Measurements from ENCODE around the gene ACLY.
"Not testable (repeated sequence)": the region's sequence is repeated elsewhere in the genome, so short reads cannot be mapped to it uniquely, and the experiment has no call there.

The ACLY gene

DNA sequence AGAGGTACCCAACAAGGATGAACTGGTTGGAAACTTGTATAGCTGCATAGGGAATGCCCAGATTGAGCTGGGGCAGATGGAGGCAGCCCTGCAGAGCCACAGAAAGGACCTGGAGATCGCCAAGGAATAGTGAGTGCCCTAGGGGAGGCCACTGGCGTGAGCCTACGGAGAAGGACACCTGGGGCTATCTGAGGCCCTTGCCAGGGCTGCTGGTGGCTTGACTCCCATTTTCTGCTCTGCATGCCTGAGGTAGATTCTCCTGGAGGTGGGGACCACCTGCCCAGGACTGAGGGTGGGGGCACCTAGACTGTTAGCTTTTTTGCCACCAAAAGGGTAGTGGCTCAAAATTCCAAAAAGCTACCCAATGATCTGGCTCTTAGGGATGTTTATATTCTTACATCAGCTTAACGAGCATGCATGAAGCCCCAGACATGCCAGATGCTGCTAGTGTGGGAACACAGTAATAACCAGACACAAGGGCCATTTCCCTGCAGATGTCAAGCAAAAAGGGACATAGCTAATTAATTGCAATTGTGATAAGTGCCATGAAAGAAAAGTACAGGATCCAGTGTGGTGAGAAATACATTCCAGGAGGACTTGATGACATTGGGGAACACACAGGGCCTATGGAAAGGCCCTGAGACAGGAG, 20.4 kb upstream of the ACLY start:
- TF ChIP-seq CTCF (conservative IDR thresholded peaks at IDR 0.05; ENCODE audit: low read depth, low read length) = no peak
- H3K4me3 ChIP-seq (ENCODE audit: low read depth, low read length) = no peak overlapping the region
- DNase-seq (ENCODE audit: low read depth) = no peak

DNA sequence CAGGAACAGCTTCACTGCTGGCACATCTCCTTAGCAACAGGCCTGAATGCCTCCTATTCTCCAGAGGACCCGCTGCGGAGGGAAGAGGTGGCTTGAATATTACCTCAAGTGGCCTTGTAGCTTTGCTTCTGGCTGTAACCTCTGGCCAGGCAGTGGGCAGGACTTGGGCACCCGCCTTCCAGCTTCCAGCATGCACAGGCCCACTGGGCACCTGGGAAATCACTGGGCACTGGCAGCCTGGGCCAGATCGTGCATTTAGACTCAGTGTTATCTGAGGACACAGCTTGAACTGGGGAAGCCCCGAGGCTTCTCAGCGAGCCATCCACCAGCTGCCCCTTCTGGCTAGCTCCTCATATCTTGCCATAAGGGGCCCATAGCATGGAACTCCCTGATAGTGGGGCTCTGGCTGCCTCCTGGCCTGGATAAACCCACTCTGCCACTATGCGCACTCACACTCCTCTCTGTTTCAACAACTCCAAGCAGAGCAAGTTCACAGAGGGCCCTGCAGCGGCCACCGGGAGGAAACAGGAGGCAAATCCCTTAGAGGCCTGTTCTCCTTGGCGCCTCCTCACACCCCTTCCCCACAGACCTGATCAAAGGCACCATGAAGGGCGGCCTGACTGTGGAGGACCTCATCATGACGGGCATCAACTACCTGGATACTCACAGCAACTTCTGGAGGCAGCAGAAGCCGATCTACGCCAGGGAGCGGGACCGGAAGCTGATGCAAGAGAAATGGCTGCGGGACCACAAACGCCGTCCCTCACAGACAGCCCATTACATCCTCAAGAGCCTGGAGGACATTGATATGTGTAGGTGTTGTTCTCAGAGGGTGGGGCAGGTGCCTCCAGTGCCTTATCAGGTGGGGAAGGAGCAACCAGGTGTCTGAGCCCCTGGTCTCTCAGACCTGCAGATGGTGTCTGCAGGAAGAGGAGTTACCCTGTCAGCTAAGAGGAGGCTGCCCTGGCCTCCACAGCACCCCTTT, 19.5 kb upstream of the ACLY start:
- no peak for DNase-seq (ENCODE audit: low read depth)
- no peak for TF ChIP-seq CTCF (conservative IDR thresholded peaks at IDR 0.05; ENCODE audit: low read depth, low read length)
- no peak overlapping the region for H3K4me3 ChIP-seq (ENCODE audit: low read depth, low read length)

DNA sequence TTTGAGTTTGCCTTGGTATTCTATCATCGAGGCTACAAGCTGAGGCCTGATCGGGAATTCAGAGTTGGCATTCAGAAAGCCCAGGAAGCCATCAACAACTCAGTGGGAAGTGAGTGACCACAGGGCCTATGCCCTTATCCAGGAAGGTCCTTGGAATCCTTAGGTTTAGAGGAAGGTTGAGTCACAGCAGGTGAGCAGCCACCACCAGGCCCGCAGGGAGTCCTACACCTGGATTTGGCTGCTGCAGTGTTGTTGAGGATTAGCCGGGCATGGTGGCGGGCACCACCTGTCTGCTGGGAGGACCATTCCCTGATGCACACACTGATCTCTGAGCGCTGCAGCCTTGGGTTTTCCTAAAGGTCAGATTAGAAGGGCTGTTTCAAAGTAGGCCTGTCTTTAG, 16.9 kb upstream of the ACLY start:
- no peak overlapping the region for H3K4me3 ChIP-seq (ENCODE audit: low read depth, low read length)
- no peak for DNase-seq (ENCODE audit: low read depth)
- TF ChIP-seq CTCF (conservative IDR thresholded peaks at IDR 0.05; ENCODE audit: low read depth, low read length) = no peak

DNA sequence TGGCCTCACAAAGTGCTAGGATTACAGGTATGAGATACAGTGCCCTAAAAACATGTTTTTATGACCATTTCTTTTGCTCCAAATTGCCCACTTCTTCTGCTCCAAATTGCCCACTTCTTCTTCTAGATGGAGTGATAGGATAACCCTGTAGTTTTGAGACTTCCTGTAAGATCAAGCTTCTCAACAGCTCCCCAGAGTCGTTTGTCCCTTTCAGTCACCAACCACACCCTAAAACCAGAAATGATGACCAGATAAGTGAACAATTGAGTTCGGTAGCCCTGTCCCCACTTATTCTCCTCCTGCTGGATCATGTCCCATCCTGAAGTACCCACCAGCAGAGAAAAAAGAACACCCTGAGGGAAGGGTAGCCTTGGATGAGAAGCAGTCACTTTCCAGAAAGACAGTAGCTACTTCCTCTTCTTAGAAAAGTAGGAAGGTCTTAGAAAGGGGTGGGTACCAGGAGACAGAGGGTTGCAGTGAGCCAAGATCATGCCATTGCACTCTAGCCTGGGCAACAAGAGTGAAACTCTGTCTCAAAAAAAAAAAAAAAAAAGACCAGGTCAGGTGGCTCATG, 14.2 kb upstream of the ACLY start:
- no peak for DNase-seq (ENCODE audit: low read depth)

DNA sequence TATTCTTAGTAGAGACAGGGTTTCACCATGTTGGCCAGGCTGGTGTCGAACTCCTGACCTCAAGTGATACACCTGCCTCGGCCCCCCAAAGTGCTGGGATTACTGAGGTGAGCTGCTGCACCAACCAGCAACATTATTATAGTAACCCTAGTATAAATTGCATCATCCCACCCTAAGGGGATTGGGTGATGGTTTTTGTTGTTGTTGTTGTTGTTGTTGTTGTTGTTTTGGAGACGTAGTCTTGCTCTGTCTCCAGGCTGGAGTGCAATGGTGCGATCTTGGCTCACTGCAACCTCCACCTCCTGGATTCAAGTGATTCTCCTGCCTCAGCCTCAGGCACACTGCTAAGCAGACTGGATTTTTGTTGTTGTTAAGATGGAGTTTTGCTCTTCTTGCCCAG, 13.0 kb upstream of the ACLY start:
- H3K4me3 ChIP-seq (ENCODE audit: low read depth, low read length) = not testable (repeated sequence)

More for the DNA sequence above, 14.2 kb upstream of the ACLY start:
- no peak for TF ChIP-seq CTCF (conservative IDR thresholded peaks at IDR 0.05; ENCODE audit: low read depth, low read length)
- H3K4me3 ChIP-seq (ENCODE audit: low read depth, low read length) = no peak overlapping the region

GRCh38 chr17:41930833-41931156, 12.0 kb upstream of the ACLY start:
- peak overlapping the region; percentile 60 for H3K4me3 ChIP-seq (ENCODE audit: low read depth, low read length)
- not testable (repeated sequence) for DNase-seq (ENCODE audit: low read depth)

More for the DNA sequence above, 13.0 kb upstream of the ACLY start:
- not testable (repeated sequence) for DNase-seq (ENCODE audit: low read depth)

DNA sequence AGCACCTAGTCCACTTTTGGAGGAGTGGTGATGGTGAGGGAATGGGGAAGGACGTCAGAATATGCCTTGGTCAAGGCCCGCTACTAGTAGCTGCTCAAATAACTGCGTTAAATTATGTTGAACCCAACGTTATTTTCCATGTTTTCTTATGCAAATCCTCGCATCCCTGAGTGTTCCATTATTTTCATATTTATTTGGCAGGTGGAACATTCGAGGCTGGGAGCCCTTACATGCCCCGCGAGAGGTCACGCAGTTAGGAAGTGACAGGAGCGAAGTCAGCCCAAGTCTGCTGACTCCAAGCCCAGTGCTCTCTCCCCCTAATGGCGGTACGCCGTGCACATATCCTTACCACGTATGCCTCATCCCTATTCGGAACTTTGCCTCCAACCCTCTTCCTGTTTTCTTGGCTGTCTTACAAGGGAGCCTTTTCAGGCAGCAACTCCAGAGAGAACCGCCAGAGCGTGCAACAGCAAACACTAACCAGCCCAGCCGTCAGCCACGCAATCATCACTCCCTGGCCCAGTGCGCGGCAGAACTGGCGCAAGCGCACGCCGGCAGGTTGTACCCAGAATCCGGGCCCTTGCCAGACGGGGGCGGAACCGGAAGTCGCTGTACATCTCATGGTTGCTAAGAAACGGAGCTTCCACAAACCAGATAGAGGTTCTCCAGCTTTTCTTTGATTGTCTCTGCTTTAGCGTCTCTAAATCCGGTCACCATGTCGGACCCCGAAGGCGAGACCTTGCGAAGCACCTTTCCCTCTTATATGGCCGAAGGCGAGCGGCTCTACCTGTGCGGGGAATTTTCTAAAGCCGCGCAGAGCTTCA, 11.5 kb upstream of the ACLY start, which contains the start of gene ODAD4:
ODAD4 (plus strand) TSS at position 609 of the 824 bp plus-strand sequence; CDS start at position 716, 107 bp downstream.
- peak; percentile 64 for TF ChIP-seq CTCF (conservative IDR thresholded peaks at IDR 0.05; ENCODE audit: low read depth, low read length)
- DNase-seq (ENCODE audit: low read depth) = peak; percentile 98
- peak within 1 kb of the TSS; percentile 60 for H3K4me3 ChIP-seq (ENCODE audit: low read depth, low read length)
